ENCODE results near the gene CLPTM1L. TPM values are rescaled to one million over a fixed set of nuclear protein-coding genes. Genes with fewer than 3 reads are reported as not detected.

CLPTM1L gene
- total RNA-seq, 2 experiments from 2014 or later: 395 TPM

DNA sequence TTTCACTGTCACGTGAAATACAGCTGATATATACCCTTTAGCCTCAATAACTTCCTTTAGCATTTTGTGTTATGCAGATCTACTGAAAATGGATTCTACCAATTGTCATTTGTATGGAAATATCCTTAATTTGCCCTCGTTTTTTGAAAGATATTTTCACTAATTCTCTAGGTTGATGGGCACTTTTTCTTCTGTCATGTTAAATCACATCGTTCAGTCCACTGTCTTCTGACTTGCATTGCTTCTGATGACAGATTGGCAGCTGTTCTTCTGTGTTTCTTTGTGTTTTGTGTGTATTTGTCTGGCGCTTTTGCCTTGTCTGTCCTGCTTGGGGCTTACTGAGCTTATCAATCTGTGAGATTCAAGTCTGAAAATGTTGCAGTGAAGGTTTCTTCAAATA lies 9.7 kb upstream of the CLPTM1L start:
- no peak for TF ChIP-seq CTCF (conservative IDR thresholded peaks at IDR 0.05; ENCODE audit: low read length)
- no peak for TF ChIP-seq EZH2phosphoT487 (IDR thresholded peaks at IDR 0.05; ENCODE audit: borderline replicate concordance, low read depth, low read length)
- DNase-seq (ENCODE audit: low spot score): no peak
- H3K4me1 ChIP-seq (ENCODE audit: insufficient read depth, low read length, poor library complexity, severe bottlenecking): no peaks in the 10 kb centered on the region
- intact Hi-C loops (cut with micrococcal nuclease; ENCODE audit: unreplicated experiment): no loop called here
- H2AFZ ChIP-seq (ENCODE audit: low read length): no peak overlapping the region
- no peak overlapping the region for H3K4me3 ChIP-seq (ENCODE audit: low read depth, low read length, poor library complexity, severe bottlenecking)
- H3K9me2 ChIP-seq (ENCODE audit: insufficient read depth, low read length): no peaks in the 10 kb centered on the region
- no peaks in the 10 kb centered on the region for H3K36me3 ChIP-seq (ENCODE audit: insufficient read depth, low read length)
- ChIA-PET POLR2A (interaction anchor here (0.6 to 1.6 kb wide), 4 partner anchors 9 to 30 kb away, joined by 3 to 4 read pairs (median 4); no protein-coding TSS in a partner anchor), CTCF (ENCODE audit: unreplicated experiment) (no interaction called here)
- H3K9me3 ChIP-seq (ENCODE audit: low read length): no peaks in the 10 kb centered on the region
- no peak overlapping the region for H3K27ac ChIP-seq (ENCODE audit: low read depth, low read length, poor library complexity, severe bottlenecking)
- H4K20me1 ChIP-seq (ENCODE audit: insufficient read depth, low read length): no peaks in the 10 kb centered on the region
- no peaks in the 10 kb centered on the region for H3K79me2 ChIP-seq (ENCODE audit: insufficient read depth, low read depth, low read length)
- no TSS peak for BruUV-seq (replicated peaks)
- no peak overlapping the region for H3K4me2 ChIP-seq (ENCODE audit: low read length)

- no peak for TF ChIP-seq EZH2phosphoT487 (IDR thresholded peaks at IDR 0.05; ENCODE audit: borderline replicate concordance, low read depth, low read length)
- no peak for TF ChIP-seq CTCF (conservative IDR thresholded peaks at IDR 0.05; ENCODE audit: low read length)
- Histone ChIP-seq H3K9me3 (ENCODE audit: low read length) (no peaks in the 10 kb centered on the region), H3K27ac (ENCODE audit: low read depth, low read length, poor library complexity, severe bottlenecking) (no peak overlapping the region), H3K9me2 (ENCODE audit: insufficient read depth, low read length) (no peaks in the 10 kb centered on the region), H3K36me3 (ENCODE audit: insufficient read depth, low read length) (no peaks in the 10 kb centered on the region), H3K79me2 (ENCODE audit: insufficient read depth, low read depth, low read length) (no peaks in the 10 kb centered on the region), H4K20me1 (ENCODE audit: insufficient read depth, low read length) (no peaks in the 10 kb centered on the region), H3K4me3 (ENCODE audit: low read depth, low read length, poor library complexity, severe bottlenecking) (no peak overlapping the region), H3K4me1 (ENCODE audit: insufficient read depth, low read length, poor library complexity, severe bottlenecking) (peaks cover 16% of the 10 kb centered on the region), H3K4me2 (ENCODE audit: low read length) (no peak overlapping the region), H2AFZ (ENCODE audit: low read length) (no peak overlapping the region)
- ChIA-PET CTCF (ENCODE audit: unreplicated experiment) (no interaction called here), POLR2A (no interaction called here)
- DNase-seq (ENCODE audit: low spot score): no peak
- no TSS peak for BruUV-seq (replicated peaks)
- intact Hi-C loops (cut with micrococcal nuclease; ENCODE audit: unreplicated experiment): no loop called here
Observed at GRCh38 chr5:1352231-1353219, 7.6 kb upstream of the CLPTM1L start.

DNA sequence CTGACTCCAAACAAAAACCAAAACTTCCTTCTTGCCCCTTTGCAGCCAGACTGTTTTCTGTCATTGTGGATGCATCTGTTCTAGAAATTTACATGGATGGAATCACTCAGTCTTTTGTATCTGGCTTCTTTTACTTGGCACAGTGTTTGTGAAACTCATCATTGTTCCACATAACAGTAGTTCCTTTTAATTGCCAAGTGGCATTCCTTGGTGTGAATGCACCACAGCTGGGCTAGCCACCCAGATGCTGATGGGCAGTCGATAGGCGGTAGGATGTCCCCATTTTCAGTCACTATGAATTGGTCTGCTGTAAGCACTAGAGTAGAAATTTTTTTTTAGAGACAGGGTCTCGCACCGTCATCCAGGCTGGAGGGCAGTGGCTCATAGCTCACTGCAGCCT lies 6.3 kb upstream of the CLPTM1L start:
- ChIA-PET CTCF (ENCODE audit: unreplicated experiment) (no interaction called here), POLR2A (interaction anchor here (1.5 to 1.7 kb wide), 2 partner anchors 10 to 21 kb away, joined by 3 to 4 read pairs; no protein-coding TSS in a partner anchor)
- no peak overlapping the region for H3K4me2 ChIP-seq (ENCODE audit: low read length)
- H3K36me3 ChIP-seq (ENCODE audit: insufficient read depth, low read length): no peaks in the 10 kb centered on the region
- H3K4me3 ChIP-seq (ENCODE audit: low read depth, low read length, poor library complexity, severe bottlenecking): no peak overlapping the region
- no peaks in the 10 kb centered on the region for H3K9me3 ChIP-seq (ENCODE audit: low read length)
- no peak for DNase-seq (ENCODE audit: low spot score)
- no peaks in the 10 kb centered on the region for H4K20me1 ChIP-seq (ENCODE audit: insufficient read depth, low read length)
- H3K27ac ChIP-seq (ENCODE audit: low read depth, low read length, poor library complexity, severe bottlenecking): no peak overlapping the region
- H3K79me2 ChIP-seq (ENCODE audit: insufficient read depth, low read depth, low read length): no peaks in the 10 kb centered on the region
- intact Hi-C loops (cut with micrococcal nuclease; ENCODE audit: unreplicated experiment): no loop called here
- no peaks in the 10 kb centered on the region for H3K9me2 ChIP-seq (ENCODE audit: insufficient read depth, low read length)
- H2AFZ ChIP-seq (ENCODE audit: low read length): no peak overlapping the region
- H3K4me1 ChIP-seq (ENCODE audit: insufficient read depth, low read length, poor library complexity, severe bottlenecking): peaks cover 22% of the 10 kb centered on the region
- BruUV-seq (replicated peaks): no TSS peak
- TF ChIP-seq CTCF (conservative IDR thresholded peaks at IDR 0.05; ENCODE audit: low read length): no peak
- TF ChIP-seq EZH2phosphoT487 (IDR thresholded peaks at IDR 0.05; ENCODE audit: borderline replicate concordance, low read depth, low read length): no peak
